Sigmoid colon (tissue), 4 donors: ENCODE measurements around the gene TIMM23B.
"Not testable (repeated sequence)": the region's sequence is repeated elsewhere in the genome, so short reads cannot be mapped to it uniquely, and the experiment has no call there.

ENCODE experiments used
- CTCF ChIP-seq, 4 experiments: fragments of 450-650 bp in 3 of 4; fragments of 200-600 bp in 1 of 4; IDR thresholded peaks; one replicate each; pipeline ENCODE4 v1.5.1; 2016 to 2019; ENCODE audit warnings: antibody characterized with exemption in 4 of 4, mild to moderate bottlenecking in 3 of 4, moderate library complexity in 2 of 4
- POLR2A ChIP-seq, 2 donors: fragments of 450-650 bp; IDR thresholded peaks; one replicate each; pipeline ENCODE4 v1.6.1; 2016; ENCODE audit warnings: antibody characterized with exemption in 2 of 2, mild to moderate bottlenecking in 2 of 2, moderate library complexity in 2 of 2
- POLR2AphosphoS5 ChIP-seq, 4 donors: sonication (generic); formaldehyde crosslinking; IDR thresholded peaks; one replicate each; pipeline ENCODE4 v1.6.1; 2017; ENCODE audit warnings: antibody characterized with exemption in 4 of 4

DNA sequence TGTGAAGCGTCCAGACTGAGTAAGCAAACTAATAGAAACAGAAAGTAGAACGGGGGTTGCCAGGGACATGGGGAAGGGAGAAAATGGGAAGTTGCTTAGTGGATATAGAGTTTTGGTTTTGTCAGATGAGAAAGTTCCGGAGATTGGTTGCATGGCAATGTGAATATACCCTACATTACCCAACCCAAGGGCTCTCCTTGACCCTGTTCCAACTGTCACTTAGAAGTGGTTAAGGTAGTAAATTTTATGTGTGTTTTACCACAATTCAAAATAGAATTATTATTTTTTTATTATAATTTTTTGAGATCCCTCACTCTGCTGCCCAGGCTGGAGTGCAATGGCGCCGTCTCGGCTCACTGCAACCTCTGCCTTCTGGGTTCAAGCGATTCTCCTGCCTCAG is 72.2 kb downstream of the TIMM23B start:
- TF ChIP-seq CTCF, POLR2AphosphoS5, POLR2A (IDR thresholded peaks at IDR 0.05): not testable (repeated sequence)
